Neural cell (in vitro differentiated cells): ENCODE data around the gene ABCA13. TPM values are rescaled to one million over a fixed set of nuclear protein-coding genes. Genes with fewer than 3 reads are reported as not detected.

Experiments
- H2AFZ ChIP-seq: fragments of 200-600, 300-800 bp; sonication (generic), shearing (Covaris generic); 2 replicates; pipeline ENCODE4 v1.6.0; 2014; ENCODE audit warnings: low read depth, mild to moderate bottlenecking, antibody characterized with exemption, low read length, moderate library complexity
- H3F3A ChIP-seq: fragments of 200-600 bp; shearing (Covaris generic); 2 replicates; pipeline ENCODE4 v1.6.1; 2016; ENCODE audit warnings: mild to moderate bottlenecking, moderate library complexity, mixed read lengths, antibody characterized with exemption, low read length; ENCODE audit not compliant: insufficient read depth, poor library complexity, severe bottlenecking
- H3K27ac ChIP-seq: fragments of 200-600, 300-800 bp; sonication (generic), shearing (Covaris generic); 2 replicates; pipeline ENCODE4 v1.5.1; 2014; ENCODE audit warnings: mild to moderate bottlenecking, low read length, moderate library complexity
- H3K27me3 ChIP-seq: fragments of 300-800, 200-600 bp; sonication (generic), shearing (Covaris generic); 2 replicates; pipeline ENCODE4 v1.6.0; 2014; ENCODE audit warnings: mild to moderate bottlenecking, low read depth, low read length, moderate library complexity; ENCODE audit not compliant: insufficient read depth
- H3K36me3 ChIP-seq: fragments of 300-800, 200-600 bp; sonication (generic), shearing (Covaris generic); 2 replicates; pipeline ENCODE4 v1.5.1; 2014; ENCODE audit warnings: mild to moderate bottlenecking, antibody characterized with exemption, low read length, moderate library complexity; ENCODE audit not compliant: insufficient read depth
- H3K4me2 ChIP-seq: fragments of 300-800, 200-600 bp; sonication (generic), shearing (Covaris generic); 2 replicates; pipeline ENCODE4 v1.6.0; 2014; ENCODE audit warnings: mild to moderate bottlenecking, low read length
- H3K4me3 ChIP-seq: fragments of 300-800, 200-600 bp; sonication (generic), shearing (Covaris generic); 2 replicates; pipeline ENCODE4 v1.5.1; 2014; ENCODE audit warnings: mild to moderate bottlenecking, low read length, moderate library complexity
- H3K79me2 ChIP-seq: fragments of 200-600 bp; shearing (Covaris generic); replicated peaks from 2 replicates; pipeline ENCODE4 v1.6.0; 2014; ENCODE audit warnings: mild to moderate bottlenecking, low read length, moderate library complexity; ENCODE audit not compliant: insufficient read depth
- H3K9ac ChIP-seq: fragments of 300-800, 200-600 bp; sonication (generic), shearing (Covaris generic); 2 replicates; pipeline ENCODE4 v1.6.1; 2016; ENCODE audit warnings: mild to moderate bottlenecking, low read length, mixed read lengths
- H3K9me2 ChIP-seq: fragments of 200-600 bp; shearing (Covaris generic); 2 replicates; pipeline ENCODE4 v1.6.1; 2016; ENCODE audit warnings: mild to moderate bottlenecking, low read length, mixed read lengths; ENCODE audit not compliant: insufficient read depth
- H3K9me3 ChIP-seq: fragments of 200-600, 300-800 bp; sonication (generic), shearing (Covaris generic); 2 replicates; pipeline ENCODE4 v1.6.1; 2016; ENCODE audit warnings: mild to moderate bottlenecking, mixed run types, low read length, moderate library complexity, mixed read lengths
- H4K20me1 ChIP-seq: fragments of 200-600 bp; shearing (Covaris generic); 2 replicates; pipeline ENCODE4 v1.6.1; 2016; ENCODE audit warnings: mild to moderate bottlenecking, mixed run types; ENCODE audit not compliant: insufficient read depth
- EZH2 ChIP-seq: fragments of 200-600, 300-800 bp; shearing (Covaris generic), sonication (generic); IDR thresholded peaks from 2 replicates; pipeline ENCODE4 v1.6.1; 2014; ENCODE audit warnings: antibody characterized with exemption, low read length, borderline replicate concordance, mild to moderate bottlenecking; ENCODE audit not compliant: insufficient read depth, poor library complexity, severe bottlenecking
- MXI1 ChIP-seq: fragments of 450-650 bp; conservative IDR thresholded peaks from 2 replicates; pipeline ENCODE4 v1.6.1; 2014; ENCODE audit warnings: antibody characterized with exemption, mild to moderate bottlenecking; ENCODE audit not compliant: poor library complexity, severe bottlenecking
- POLR2AphosphoS5 ChIP-seq: IDR thresholded peaks from 2 replicates; pipeline ENCODE4 v1.6.1; 2012
- RAD21 ChIP-seq: fragments of 450-650 bp; conservative IDR thresholded peaks from 2 replicates; pipeline ENCODE4 v1.6.1; 2014; ENCODE audit warnings: antibody characterized with exemption, mild to moderate bottlenecking, moderate library complexity
- REST ChIP-seq: IDR thresholded peaks from 2 replicates; pipeline ENCODE4 v1.6.1; 2012; ENCODE audit warnings: borderline replicate concordance
- SMC3 ChIP-seq: fragments of 450-650 bp; conservative IDR thresholded peaks from 2 replicates; pipeline ENCODE4 v1.6.1; 2014; ENCODE audit warnings: antibody characterized with exemption, mild to moderate bottlenecking, moderate library complexity; ENCODE audit not compliant: poor library complexity
- TAF1 ChIP-seq: IDR thresholded peaks from 2 replicates; pipeline ENCODE4 v1.6.1; 2012; ENCODE audit warnings: low read depth
- polyA plus RNA-seq: library from polyadenylated mRNA; depleted of rRNA; stranded (reverse); fragments of >200 nt; gene quantifications from 2 replicates; pipeline ENCODE4 v1.2.3, GENCODE V29; 2014

ABCA13 gene
- polyA plus RNA-seq, 1 donor from 2014 or later, result 0.20 TPM

- Histone ChIP-seq H3K9me2 (no peaks in the 10 kb centered on the region), H3F3A (no peaks in the 10 kb centered on the region), H3K9ac (no peak overlapping the region), H3K4me2 (peak overlapping the region; percentile 38), H3K36me3 (no peaks in the 10 kb centered on the region), H2AFZ (no peak overlapping the region), H3K9me3 (no peaks in the 10 kb centered on the region), H3K27ac (no peak overlapping the region), H3K4me3 (no peak overlapping the region), H4K20me1 (no peaks in the 10 kb centered on the region), H3K79me2 (no peaks in the 10 kb centered on the region), H3K27me3 (no peaks in the 10 kb centered on the region)
- TF ChIP-seq EZH2 (no peak), MXI1 (no peak), REST (no peak), POLR2AphosphoS5 (peak; percentile 10)
These were observed 509.7 kb downstream of the ABCA13 start for GRCh38 chr7:48681006-48681405.

GRCh38 chr7:48691788-48692187 is 520.5 kb downstream of the ABCA13 start:
- H3K79me2 ChIP-seq, result no peaks in the 10 kb centered on the region
- no peak overlapping the region for H3K4me2 ChIP-seq
- no peaks in the 10 kb centered on the region for H3K36me3 ChIP-seq
- H4K20me1 ChIP-seq, result no peaks in the 10 kb centered on the region
- TF ChIP-seq TAF1 (no peak), SMC3 (no peak), RAD21 (no peak)
- no peak overlapping the region for H3K27ac ChIP-seq
- no peak overlapping the region for H3K9ac ChIP-seq
- H3K4me3 ChIP-seq, result no peak overlapping the region
- no peaks in the 10 kb centered on the region for H3K9me3 ChIP-seq
- H3K9me2 ChIP-seq, result no peaks in the 10 kb centered on the region
- H2AFZ ChIP-seq, result no peak overlapping the region
- no peaks in the 10 kb centered on the region for H3F3A ChIP-seq
- no peaks in the 10 kb centered on the region for H3K27me3 ChIP-seq

Other genes with a start within 250 kb of the ABCA13 start
- gene PKD1L1, start 223.0 kb upstream of the ABCA13 start, polyA plus RNA-seq, result 0.28 and 2.0 TPM in 2 replicates
- gene HUS1, start 191.8 kb upstream of the ABCA13 start, polyA plus RNA-seq, result 17.4 and 30.4 TPM in 2 replicates
- not detected in 2 replicates for gene SUN3, start 142.4 kb upstream of the ABCA13 start, polyA plus RNA-seq
- gene C7orf57, start 135.9 kb upstream of the ABCA13 start, polyA plus RNA-seq, result not detected in 2 replicates
- gene UPP1, start 82.2 kb upstream of the ABCA13 start, polyA plus RNA-seq, result 19.5 and 22.1 TPM in 2 replicates